DMS53 treated with DMSO at 0.1 percent for 48 hours (cell line): ENCODE data around the gene OR4K17.
"Not testable (repeated sequence)": the region's sequence is repeated elsewhere in the genome, so short reads cannot be mapped to it uniquely, and the experiment has no call there.

Source experiments
- DNase-seq: peaks from one replicate; lab custom pipeline; 2025; ENCODE audit not compliant: unreplicated experiment; lab: John Stamatoyannopoulos, UW

Gene OR4K17

GRCh38 chr14:20110438-20110837 lies at the start of gene OR4K17:
Gene OR4K17 (plus strand): TSS chr14:20110739. CDS start chr14:20117500, 6,761 bp downstream.
- no peak for DNase-seq

GRCh38 chr14:20092050-20092449 lies 18.5 kb upstream of the OR4K17 start:
- no peak for DNase-seq

- DNase-seq, result no peak
These were observed 17.1 kb upstream of the OR4K17 start for GRCh38 chr14:20093442-20093841.

GRCh38 chr14:20098926-20099770 lies 11.4 kb upstream of the OR4K17 start:
- not testable (repeated sequence) for DNase-seq

GRCh38 chr14:20112321-20112720 lies 1.8 kb downstream of the OR4K17 start:
- no peak for DNase-seq

- no peak for DNase-seq
These were observed 6.2 kb downstream of the OR4K17 start for GRCh38 chr14:20116748-20117147.

GRCh38 chr14:20118795-20119194 lies 8.3 kb downstream of the OR4K17 start:
- no peak for DNase-seq

- no peak for DNase-seq
These were observed 28.0 kb downstream of the OR4K17 start, which contains the start of gene OR4N5 for GRCh38 chr14:20138520-20138919. Gene OR4N5 (plus strand): TSS chr14:20138820. CDS start chr14:20143736, 4,916 bp downstream.

GRCh38 chr14:20143911-20144310 lies 33.4 kb downstream of the OR4K17 start:
- no peak for DNase-seq

- DNase-seq, result no peak
These were observed 34.3 kb downstream of the OR4K17 start for GRCh38 chr14:20144820-20145219.

GRCh38 chr14:20164462-20164861 lies 53.9 kb downstream of the OR4K17 start:
- DNase-seq, result no peak

GRCh38 chr14:20167091-20167490 lies 56.6 kb downstream of the OR4K17 start:
- DNase-seq, result no peak

GRCh38 chr14:20169852-20170251 lies 59.3 kb downstream of the OR4K17 start:
- DNase-seq, result not testable (repeated sequence)
